Naive thymus-derived CD4-positive, alpha-beta T cell (primary cell): Measurements from ENCODE around the gene NDUFV3. TPM values are rescaled to one million over a fixed set of nuclear protein-coding genes. Genes with fewer than 3 reads are reported as not detected.
"Not testable (repeated sequence)": the region's sequence is repeated elsewhere in the genome, so short reads cannot be mapped to it uniquely, and the experiment has no call there.

Experiments
- ATAC-seq: fragments of 150-1000 bp; cut with Tn5 transposase; 2 replicates; pipeline ENCODE4 v1.10.0; 2021; ENCODE audit warnings: mild to moderate bottlenecking, moderate library complexity
- CTCF ChIA-PET: fragments of 350-600 bp; sonication (Branson Sonifier 250); formaldehyde crosslinking; loops from one replicate; lab custom pipeline; 2021; ENCODE audit warnings: antibody characterized with exemption; lab: Charles Lee
- POLR2A ChIA-PET: fragments of 350-600 bp; sonication (Branson Sonifier 250); formaldehyde crosslinking; loops from one replicate; lab custom pipeline; 2021; ENCODE audit warnings: antibody characterized with exemption, inconsistent platforms; lab: Charles Lee
- DNase-seq, 9 donors: peaks; one replicate each; pipeline versions ENCODE4 v3.0.0 to v3.0.0-alpha.2; 2020 to 2022; ENCODE audit warnings: mixed read lengths in 1 of 9
- H3K27ac ChIP-seq: one replicate; pipeline ENCODE4 v1.7.0; 2013; ENCODE audit warnings: mild to moderate bottlenecking, low read depth, low read length, moderate library complexity
- H3K27me3 ChIP-seq, 2 donors: one replicate each; pipeline ENCODE4 v1.7.0; 2013; ENCODE audit warnings: low read length in 2 of 2, mild to moderate bottlenecking in 2 of 2, moderate library complexity in 2 of 2; ENCODE audit not compliant: control insufficient read depth in 2 of 2, insufficient read depth in 2 of 2
- H3K36me3 ChIP-seq, 3 experiments: 1 replicate in 2 of 3; 2 replicates in 1 of 3; pipeline ENCODE4 v1.7.0; 2013; ENCODE audit warnings: low read length in 3 of 3, mild to moderate bottlenecking in 3 of 3, moderate library complexity in 1 of 3; ENCODE audit not compliant: insufficient read depth in 3 of 3, control insufficient read depth in 2 of 3
- H3K4me1 ChIP-seq, 2 donors: one replicate each; pipeline ENCODE4 v1.7.0; 2013; ENCODE audit warnings: low read length in 2 of 2, mild to moderate bottlenecking in 2 of 2, moderate library complexity in 1 of 2; ENCODE audit not compliant: control insufficient read depth in 2 of 2, insufficient read depth in 2 of 2
- H3K4me3 ChIP-seq: 2 replicates; pipeline ENCODE4 v1.7.0; 2013; ENCODE audit warnings: mild to moderate bottlenecking, low read length
- H3K9me3 ChIP-seq, 3 experiments: 1 replicate in 2 of 3; 2 replicates in 1 of 3; pipeline ENCODE4 v1.7.0; 2013; ENCODE audit warnings: low read length in 3 of 3; ENCODE audit not compliant: control insufficient read depth in 2 of 3
- H3K27ac Mint-ChIP-seq, 9 donors: one replicate each; pipeline ENCODE4 v1.8.0; 2020 to 2022; ENCODE audit warnings: mixed read lengths in 9 of 9, mild to moderate bottlenecking in 8 of 9, moderate library complexity in 5 of 9, inconsistent platforms in 2 of 9
- H3K27me3 Mint-ChIP-seq, 5 donors: one replicate each; pipeline ENCODE4 v1.8.0; 2021 to 2022; ENCODE audit warnings: mixed read lengths in 5 of 5, mild to moderate bottlenecking in 1 of 5
- H3K36me3 Mint-ChIP-seq, 5 donors: one replicate each; pipeline ENCODE4 v1.8.0; 2020 to 2022; ENCODE audit warnings: mixed read lengths in 5 of 5, mild to moderate bottlenecking in 3 of 5, inconsistent platforms in 1 of 5
- H3K4me1 Mint-ChIP-seq, 7 donors: one replicate each; pipeline ENCODE4 v1.8.0; 2020 to 2022; ENCODE audit warnings: mixed read lengths in 7 of 7, mild to moderate bottlenecking in 3 of 7, inconsistent platforms in 1 of 7
- H3K4me3 Mint-ChIP-seq, 10 donors: one replicate each; pipeline ENCODE4 v1.8.0; 2020 to 2022; ENCODE audit warnings: mild to moderate bottlenecking in 10 of 10, mixed read lengths in 10 of 10, moderate library complexity in 6 of 10, inconsistent platforms in 2 of 10
- H3K9me3 Mint-ChIP-seq, 11 donors: one replicate each; pipeline ENCODE4 v1.8.0; 2020 to 2022; ENCODE audit warnings: mixed read lengths in 11 of 11, mild to moderate bottlenecking in 4 of 11, inconsistent platforms in 1 of 11, moderate library complexity in 1 of 11
- intact Hi-C, 2 donors: fragments of 100-400 bp; cut with micrococcal nuclease; formaldehyde crosslinking; loops; one replicate each; pipeline ENCODE4 v1.15.1; 2023
- polyA plus RNA-seq, 2 donors: library from polyadenylated mRNA; unstranded; fragments of 300-500 nt; fragmentation: Illumina TruSeq; gene quantifications; one replicate each; pipeline ENCODE4 v1.2.3, GENCODE V29; 2021
- total RNA-seq, 6 experiments: library from RNA in 5 of 6; stranded (reverse) in 5 of 6; gene quantifications; 1 replicate in 5 of 6; 2 replicates in 1 of 6; pipeline ENCODE4 v1.2.3 and lab custom pipeline; 2021 to 2026

Gene NDUFV3
- total and polyA plus RNA-seq, 7 experiments from 2014 or later = 20.0 to 33.1 (median 28.4) TPM

- intact Hi-C loops = no loop called here
- no peak overlapping the region for H3K4me3 Mint-ChIP-seq
- peak overlapping the region in 1 of 9 donors; percentile 32 for H3K27ac Mint-ChIP-seq
- no peaks in the 10 kb centered on the region for H3K4me1 ChIP-seq
- H3K27ac ChIP-seq = no peak overlapping the region
- no peak overlapping the region for H3K4me3 ChIP-seq
- H3K9me3 ChIP-seq = no peaks in the 10 kb centered on the region
- no peak for ATAC-seq
- ChIA-PET POLR2A (no interaction called here), CTCF (no interaction called here)
- peaks cover 16 to 52% (median 24%) of the 10 kb centered on the region in 5 donors for H3K36me3 Mint-ChIP-seq
- DNase-seq = no peak
- H3K4me1 Mint-ChIP-seq = peaks cover 0 to 8% (median 5%) of the 10 kb centered on the region in 7 donors
- H3K9me3 Mint-ChIP-seq = peaks cover 0 to 2% (median 0%) of the 10 kb centered on the region in 11 donors
- no peaks in the 10 kb centered on the region for H3K27me3 Mint-ChIP-seq
- H3K36me3 ChIP-seq = peaks cover 0 to 81% (median 13%) of the 10 kb centered on the region in 3 experiments
- no peaks in the 10 kb centered on the region for H3K27me3 ChIP-seq
Observed at GRCh38 chr21:42847726-42848125, 45.4 kb upstream of the NDUFV3 start.

GRCh38 chr21:42848144-42848931 lies 44.8 kb upstream of the NDUFV3 start:
- H3K27ac Mint-ChIP-seq, H3K4me1 Mint-ChIP-seq, H3K9me3 Mint-ChIP-seq, POLR2A ChIA-PET, H3K27ac ChIP-seq, H3K27me3 ChIP-seq, H3K9me3 ChIP-seq, intact Hi-C loops, H3K4me1 ChIP-seq, ATAC-seq, CTCF ChIA-PET, DNase-seq, H3K27me3 Mint-ChIP-seq, H3K4me3 Mint-ChIP-seq, H3K4me3 ChIP-seq: not testable (repeated sequence)
- H3K36me3 ChIP-seq = peaks cover 0 to 83% (median 9%) of the 10 kb centered on the region in 3 experiments
- H3K36me3 Mint-ChIP-seq = peaks cover 13 to 51% (median 22%) of the 10 kb centered on the region in 5 donors

- Mint-ChIP-seq H3K36me3 (peaks cover 10 to 48% (median 19%) of the 10 kb centered on the region in 5 donors), H3K27ac (peak overlapping the region in 4 of 9 donors; percentile 36 to 80 (median 47)), H3K9me3 (peaks cover 0 to 2% (median 0%) of the 10 kb centered on the region in 11 donors), H3K4me3 (no peak overlapping the region), H3K27me3 (no peaks in the 10 kb centered on the region), H3K4me1 (peaks cover 0 to 8% (median 3%) of the 10 kb centered on the region in 7 donors)
- Histone ChIP-seq H3K36me3 (peaks cover 0 to 87% (median 13%) of the 10 kb centered on the region in 3 experiments), H3K4me1 (no peaks in the 10 kb centered on the region), H3K27me3 (no peaks in the 10 kb centered on the region), H3K4me3 (no peak overlapping the region), H3K27ac (no peak overlapping the region), H3K9me3 (no peaks in the 10 kb centered on the region)
- intact Hi-C loops = no loop called here
- no peak for ATAC-seq
- CTCF ChIA-PET = no interaction called here
- DNase-seq = no peak
- POLR2A ChIA-PET = no interaction called here
Observed at GRCh38 chr21:42848932-42849758, 44.0 kb upstream of the NDUFV3 start.

GRCh38 chr21:42849759-42850412 lies 43.2 kb upstream of the NDUFV3 start:
- no peak for DNase-seq
- ChIA-PET POLR2A (no interaction called here), CTCF (interaction anchor here (0.5 kb wide), 1 partner anchor 325 kb away, joined by 3 read pairs; no protein-coding TSS in a partner anchor)
- H3K36me3 ChIP-seq = peaks cover 0 to 87% (median 13%) of the 10 kb centered on the region in 3 experiments
- H3K4me3 Mint-ChIP-seq = no peak overlapping the region
- intact Hi-C loops = no loop called here
- H3K27me3 ChIP-seq = no peaks in the 10 kb centered on the region
- H3K4me1 Mint-ChIP-seq = peaks cover 0 to 8% (median 4%) of the 10 kb centered on the region in 7 donors
- H3K9me3 ChIP-seq = no peaks in the 10 kb centered on the region
- no peaks in the 10 kb centered on the region for H3K27me3 Mint-ChIP-seq
- peak overlapping the region in 1 of 9 donors; percentile 36 for H3K27ac Mint-ChIP-seq
- H3K27ac ChIP-seq = no peak overlapping the region
- no peak for ATAC-seq
- H3K4me1 ChIP-seq = no peaks in the 10 kb centered on the region
- peaks cover 0 to 2% (median 0%) of the 10 kb centered on the region in 11 donors for H3K9me3 Mint-ChIP-seq
- no peak overlapping the region for H3K4me3 ChIP-seq
- H3K36me3 Mint-ChIP-seq = peaks cover 9 to 49% (median 21%) of the 10 kb centered on the region in 5 donors

GRCh38 chr21:42850463-42850862 lies 42.6 kb upstream of the NDUFV3 start:
- intact Hi-C loops = no loop called here
- no peak overlapping the region for H3K4me3 ChIP-seq
- Mint-ChIP-seq H3K9me3 (peaks cover 0 to 2% (median 0%) of the 10 kb centered on the region in 11 donors), H3K36me3 (peaks cover 9 to 45% (median 22%) of the 10 kb centered on the region in 5 donors), H3K4me1 (peaks cover 0 to 8% (median 4%) of the 10 kb centered on the region in 7 donors), H3K27me3 (no peaks in the 10 kb centered on the region), H3K27ac (peak overlapping the region in 1 of 9 donors; percentile 4), H3K4me3 (no peak overlapping the region)
- H3K9me3 ChIP-seq = no peaks in the 10 kb centered on the region
- no peaks in the 10 kb centered on the region for H3K4me1 ChIP-seq
- ChIA-PET CTCF (no interaction called here), POLR2A (no interaction called here)
- no peak overlapping the region for H3K27ac ChIP-seq
- ATAC-seq = no peak
- DNase-seq = no peak
- H3K27me3 ChIP-seq = no peaks in the 10 kb centered on the region
- H3K36me3 ChIP-seq = peaks cover 0 to 87% (median 19%) of the 10 kb centered on the region in 3 experiments

GRCh38 chr21:42850866-42851391 lies 42.2 kb upstream of the NDUFV3 start:
- ChIA-PET CTCF (no interaction called here), POLR2A (no interaction called here)
- Histone ChIP-seq H3K4me3 (no peak overlapping the region), H3K9me3 (no peaks in the 10 kb centered on the region), H3K27me3 (no peaks in the 10 kb centered on the region), H3K27ac (no peak overlapping the region), H3K36me3 (peaks cover 0 to 87% (median 23%) of the 10 kb centered on the region in 3 experiments), H3K4me1 (no peaks in the 10 kb centered on the region)
- ATAC-seq (peak; percentile 58), DNase-seq (peak in 1 of 9 donors; percentile 39)
- peaks cover 0 to 8% (median 4%) of the 10 kb centered on the region in 7 donors for H3K4me1 Mint-ChIP-seq
- peak overlapping the region in 1 of 9 donors; percentile 4 for H3K27ac Mint-ChIP-seq
- peaks cover 0 to 2% (median 0%) of the 10 kb centered on the region in 11 donors for H3K9me3 Mint-ChIP-seq
- no peak overlapping the region for H3K4me3 Mint-ChIP-seq
- intact Hi-C loops = no loop called here
- H3K36me3 Mint-ChIP-seq = peaks cover 9 to 48% (median 21%) of the 10 kb centered on the region in 5 donors
- H3K27me3 Mint-ChIP-seq = no peaks in the 10 kb centered on the region
